ENCODE data around the gene CANT1.
A peak's percentile ranks its signal among the peaks of the same experiment; 100 is the strongest.
"Not testable (repeated sequence)": the region's sequence is repeated elsewhere in the genome, so short reads cannot be mapped to it uniquely, and the experiment has no call there.

CANT1 gene

DNA sequence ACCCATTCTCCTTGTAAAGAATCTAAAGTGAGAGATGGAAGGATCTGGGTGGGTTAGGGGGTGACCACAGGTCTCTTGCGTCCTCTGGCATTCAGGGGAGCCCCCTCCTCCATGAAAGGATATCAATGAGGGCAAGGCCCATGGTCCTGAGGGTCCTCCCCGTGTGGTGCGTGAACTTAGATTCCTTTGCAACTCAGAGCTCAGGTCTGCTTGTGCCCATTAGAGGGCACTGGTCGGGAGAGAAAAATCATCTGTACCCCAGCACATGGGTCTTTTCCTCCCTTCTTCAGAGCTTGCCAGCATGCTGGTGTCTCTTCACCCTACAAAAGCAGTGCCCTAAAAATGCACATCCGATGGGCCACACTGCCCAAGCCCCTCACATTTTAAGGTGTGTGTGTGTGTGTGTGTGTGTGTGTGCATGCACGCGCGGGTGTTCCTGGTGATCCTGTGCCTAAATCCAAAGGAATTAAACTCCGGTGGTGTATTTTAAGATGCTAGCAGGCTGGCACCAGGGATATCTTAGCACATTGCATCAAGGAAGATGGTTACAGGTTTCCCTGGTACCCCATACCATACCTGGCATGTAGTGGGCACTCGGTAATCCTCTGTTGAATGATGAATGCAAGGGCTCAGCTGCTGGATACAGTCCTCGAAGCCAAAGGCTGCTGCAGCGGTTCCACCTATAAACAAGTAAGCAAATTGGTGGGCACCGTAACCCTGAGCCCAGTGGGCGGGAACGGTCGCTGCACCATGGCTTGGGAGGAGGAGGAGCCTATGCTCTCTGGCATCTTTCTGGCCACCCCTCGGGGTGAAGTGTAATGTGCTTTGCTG, 19.1 kb upstream of the CANT1 start:
- H3K27ac ChIP-seq = no peak overlapping the region
- DNase-seq (ENCODE audit: low read depth, low spot score) = no peak

DNA sequence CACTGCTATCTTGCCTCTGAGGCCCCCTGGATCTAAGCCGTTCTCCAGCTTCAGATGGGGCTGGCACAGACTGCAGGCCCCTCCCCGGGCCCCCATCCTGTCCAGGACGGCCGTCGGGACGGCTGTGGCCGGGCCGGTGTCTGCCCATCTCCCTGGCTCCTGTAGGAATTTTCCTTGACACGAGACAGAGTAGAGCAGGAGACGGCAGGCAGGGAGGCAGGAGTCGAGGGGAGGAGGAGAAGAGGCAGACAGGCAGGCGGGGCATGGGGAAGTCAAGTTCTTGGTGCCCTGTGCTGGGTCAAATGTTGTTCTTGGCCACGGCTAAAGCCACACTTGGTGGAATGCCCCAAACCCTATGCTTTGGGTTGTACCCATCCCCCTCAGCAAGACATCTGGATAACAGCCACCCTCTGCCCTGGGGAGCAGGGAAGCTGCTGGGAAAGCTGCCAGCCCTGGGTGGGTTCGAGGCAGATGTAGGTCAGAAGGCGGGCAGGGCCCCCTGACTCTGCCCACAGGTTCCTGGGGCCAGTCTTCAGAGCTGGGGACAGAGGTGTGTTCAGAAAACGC, 18.4 kb upstream of the CANT1 start:
- H3K27ac ChIP-seq = no peak overlapping the region
- no peak for DNase-seq (ENCODE audit: low read depth, low spot score)

DNA sequence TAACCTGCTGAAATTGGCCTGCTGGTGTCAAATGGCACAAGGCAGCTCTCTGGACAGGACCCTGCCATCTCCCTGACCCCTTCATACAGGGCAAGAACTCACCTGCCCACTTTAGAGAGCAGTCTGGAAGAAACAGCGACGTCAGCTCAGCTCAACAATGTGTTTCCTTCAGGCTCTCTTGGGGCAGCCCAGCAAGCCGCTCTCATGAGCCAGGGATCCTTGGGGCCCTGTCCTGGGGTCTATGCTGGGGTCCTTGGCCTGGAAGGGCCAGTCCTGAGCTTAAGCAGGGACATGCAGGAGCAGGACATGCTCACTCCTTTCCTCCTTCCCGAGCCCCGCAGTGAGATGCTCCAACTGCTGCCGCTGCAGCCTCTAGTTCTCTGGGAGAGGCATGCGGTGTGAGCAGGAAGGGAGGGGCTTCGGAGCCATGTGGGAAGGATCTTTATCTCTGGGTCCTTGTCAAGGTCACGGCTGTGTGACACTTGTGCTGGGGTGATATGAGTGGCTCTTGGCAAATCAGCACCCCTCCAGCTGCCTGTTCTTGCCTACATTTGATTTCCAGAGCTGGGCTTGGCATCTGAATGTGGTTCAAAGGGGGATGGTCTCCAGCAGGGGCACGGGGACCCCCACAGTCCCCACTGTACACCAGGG, 17.8 kb upstream of the CANT1 start:
- peak overlapping the region; percentile 65 for H3K27ac ChIP-seq
- DNase-seq (ENCODE audit: low read depth, low spot score) = no peak

DNA sequence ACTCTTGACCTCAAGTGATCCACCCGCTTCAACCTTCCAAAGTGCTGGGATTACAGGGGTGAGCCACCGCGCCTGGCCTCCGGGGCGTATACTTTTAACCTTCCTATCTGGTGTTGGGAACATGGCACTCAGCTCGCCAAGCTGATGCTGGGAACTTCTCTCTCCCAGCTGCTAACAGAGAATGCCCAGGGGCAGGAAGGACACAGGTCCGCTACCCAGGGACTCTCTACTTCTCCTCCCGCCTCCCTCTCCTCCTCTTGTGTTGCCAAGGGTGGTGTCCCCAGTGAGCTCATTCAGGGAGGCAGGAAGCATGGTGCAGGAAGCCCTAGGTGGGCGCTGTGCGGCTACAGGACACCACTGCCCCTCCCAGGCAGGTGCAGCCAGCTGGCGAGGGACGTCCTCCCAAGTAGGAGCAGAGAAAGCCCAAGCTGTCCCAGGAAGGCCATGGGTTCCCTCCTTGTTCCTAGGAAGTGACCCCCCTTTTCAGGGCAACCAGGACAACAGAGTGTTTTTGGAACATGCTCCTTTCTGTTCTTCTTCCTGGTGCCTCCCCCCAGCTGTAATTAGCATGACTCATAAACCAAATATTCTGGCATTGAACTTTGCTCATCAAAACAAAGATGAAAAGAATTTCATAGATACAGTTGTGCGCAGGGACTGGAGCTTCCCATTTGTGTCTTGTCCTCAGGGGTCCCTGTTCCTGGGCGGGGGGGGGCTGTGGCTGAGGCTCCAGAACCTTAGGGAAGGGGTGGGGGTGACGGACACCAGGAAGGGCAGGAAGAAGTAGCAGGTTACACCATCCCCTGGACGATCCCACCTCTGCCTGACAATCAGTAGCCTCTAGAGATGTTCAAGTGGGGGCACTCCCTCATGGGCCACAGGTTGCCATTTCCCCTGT, 17.1 kb upstream of the CANT1 start:
- H3K27ac ChIP-seq = peak overlapping the region; percentile 65

DNA sequence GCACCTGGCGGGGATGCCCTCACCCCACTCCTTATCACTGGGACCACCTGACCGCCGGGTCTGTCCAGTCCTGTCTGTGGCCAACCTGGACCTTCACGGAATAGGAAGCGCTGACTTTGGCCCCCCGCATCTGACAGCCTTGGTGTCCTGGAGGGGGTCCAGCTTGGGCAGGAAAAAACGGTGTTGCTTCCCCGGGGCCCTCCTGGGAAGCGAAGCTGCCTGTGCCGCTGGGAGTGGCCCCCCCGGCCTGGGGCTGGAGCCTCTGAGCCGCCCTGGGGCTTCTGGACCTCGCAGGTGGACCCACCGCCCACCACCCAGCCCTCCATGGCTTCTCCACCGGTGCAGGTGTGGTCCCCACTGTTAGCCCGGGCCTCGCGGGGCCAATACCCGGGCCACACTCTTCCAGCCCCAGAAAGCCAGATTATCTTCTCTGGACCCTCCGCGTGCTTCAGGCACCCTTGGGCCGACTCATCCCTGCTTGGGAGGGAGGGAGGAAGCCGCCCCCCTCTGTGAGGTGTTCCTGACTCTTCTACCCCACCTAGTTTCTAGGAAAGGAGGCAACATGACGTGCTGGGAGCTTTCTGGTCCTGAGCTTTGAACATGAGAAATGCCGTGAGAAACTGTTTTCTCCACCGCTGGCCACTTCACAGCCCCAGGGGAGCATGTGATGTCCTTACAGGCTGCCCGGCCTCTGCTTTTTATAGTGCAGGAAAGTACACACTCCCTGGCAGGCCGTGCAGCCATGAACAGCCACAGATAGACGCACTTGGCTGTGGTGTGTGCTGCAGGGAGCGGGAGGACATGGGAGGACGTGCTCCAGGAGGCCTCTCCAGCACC, 15.6 kb upstream of the CANT1 start:
- DNase-seq (ENCODE audit: low read depth, low spot score) = no peak
- peak overlapping the region; percentile 65 for H3K27ac ChIP-seq

More for the DNA sequence above, 17.1 kb upstream of the CANT1 start:
- no peak for DNase-seq (ENCODE audit: low read depth, low spot score)

DNA sequence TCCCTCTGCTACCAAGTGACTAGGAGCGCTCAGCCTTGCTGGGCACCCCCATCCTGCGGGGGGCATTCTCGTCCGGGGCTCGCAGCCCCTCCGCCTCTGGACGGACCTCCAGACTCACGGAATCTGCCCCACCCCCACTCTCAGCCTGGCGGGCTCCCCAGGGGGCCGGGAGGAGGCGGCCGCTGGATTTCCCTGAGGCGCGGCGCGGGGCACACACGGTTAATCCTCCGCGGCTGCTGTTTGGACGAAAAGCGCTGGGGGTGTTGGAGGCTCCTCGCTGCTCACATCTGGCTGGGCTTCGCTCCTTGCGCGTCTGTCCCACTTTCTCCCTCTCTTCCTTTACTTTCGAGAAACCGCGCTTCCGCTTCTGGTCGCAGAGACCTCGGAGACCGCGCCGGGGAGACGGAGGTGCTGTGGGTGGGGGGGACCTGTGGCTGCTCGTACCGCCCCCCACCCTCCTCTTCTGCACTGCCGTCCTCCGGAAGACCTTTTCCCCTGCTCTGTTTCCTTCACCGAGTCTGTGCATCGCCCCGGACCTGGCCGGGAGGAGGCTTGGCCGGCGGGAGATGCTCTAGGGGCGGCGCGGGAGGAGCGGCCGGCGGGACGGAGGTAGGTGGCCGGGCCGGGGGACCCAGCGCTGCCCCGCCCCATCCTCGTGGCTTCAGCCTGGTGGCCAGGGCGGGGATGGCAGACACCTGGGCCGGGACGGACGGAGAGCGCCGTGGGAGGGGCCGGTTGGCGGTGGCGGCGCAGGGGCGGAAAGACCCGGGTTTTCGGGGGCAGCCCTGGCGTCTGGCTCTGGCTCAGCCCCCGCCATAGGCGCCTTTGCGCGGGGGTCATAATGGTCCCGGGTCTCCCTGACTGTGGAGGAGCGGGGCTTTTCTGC, 14.6 kb upstream of the CANT1 start, which contains the start of gene C1QTNF1:
TSS of gene C1QTNF1 (plus strand) at position 284 of the 886 bp plus-strand sequence. CDS start 19,800 bp downstream, outside the sequence.
- H3K27ac ChIP-seq = peak within 1 kb of the TSS; percentile 65
- DNase-seq (ENCODE audit: low read depth, low spot score) = no peak

DNA sequence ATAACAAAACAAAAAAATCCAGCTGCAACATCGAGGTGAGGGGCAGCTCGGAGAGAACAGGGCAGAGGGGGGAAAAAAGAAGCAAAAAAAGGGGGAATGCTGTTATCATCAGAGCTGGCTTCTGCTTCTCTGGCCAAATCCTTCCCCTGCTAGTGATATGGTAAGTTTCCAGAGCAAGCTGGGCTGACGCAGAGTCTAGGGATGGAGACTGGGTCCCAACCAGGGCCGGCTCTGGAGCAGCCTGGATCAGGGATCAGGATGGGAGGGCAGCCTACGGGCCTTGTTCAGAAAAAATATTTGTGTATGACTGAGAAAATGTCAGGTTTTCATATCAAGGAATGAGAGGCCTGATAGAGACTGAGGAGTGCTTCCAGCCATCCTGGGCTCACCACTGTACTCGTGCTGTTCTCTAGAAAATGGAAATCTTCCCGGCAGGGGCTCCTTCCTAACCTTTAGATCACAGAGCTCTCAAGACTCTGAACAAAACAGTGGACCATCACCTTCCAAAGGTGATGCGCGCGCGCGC, 13.7 kb upstream of the CANT1 start:
- DNase-seq (ENCODE audit: low read depth, low spot score) = no peak
- no peak overlapping the region for H3K27ac ChIP-seq

DNA sequence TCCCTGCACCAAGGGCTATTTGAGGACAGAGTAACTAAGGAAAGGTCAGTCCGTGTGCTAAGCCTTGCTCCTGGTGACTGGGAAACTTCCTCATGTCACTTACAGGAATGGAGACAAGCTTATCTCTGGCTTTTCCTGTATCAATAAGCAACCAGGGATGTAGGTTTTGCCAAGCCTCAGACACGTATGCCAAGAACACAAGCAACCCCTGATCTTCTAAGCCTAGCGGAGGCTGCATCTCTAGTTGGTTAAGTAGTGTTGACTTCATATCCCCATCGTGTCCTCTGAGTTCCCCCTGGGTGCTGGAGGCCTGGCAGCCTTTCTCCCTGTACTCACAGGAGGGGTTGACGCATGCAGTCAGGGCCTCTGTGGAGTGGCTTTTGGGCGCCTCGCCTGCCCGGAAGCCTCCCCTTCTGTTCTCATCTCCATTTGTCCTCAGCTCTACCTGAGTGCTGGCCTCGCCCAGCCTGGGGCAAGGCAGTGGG, 13.0 kb upstream of the CANT1 start:
- no peak overlapping the region for H3K27ac ChIP-seq
- DNase-seq (ENCODE audit: low read depth, low spot score) = no peak

DNA sequence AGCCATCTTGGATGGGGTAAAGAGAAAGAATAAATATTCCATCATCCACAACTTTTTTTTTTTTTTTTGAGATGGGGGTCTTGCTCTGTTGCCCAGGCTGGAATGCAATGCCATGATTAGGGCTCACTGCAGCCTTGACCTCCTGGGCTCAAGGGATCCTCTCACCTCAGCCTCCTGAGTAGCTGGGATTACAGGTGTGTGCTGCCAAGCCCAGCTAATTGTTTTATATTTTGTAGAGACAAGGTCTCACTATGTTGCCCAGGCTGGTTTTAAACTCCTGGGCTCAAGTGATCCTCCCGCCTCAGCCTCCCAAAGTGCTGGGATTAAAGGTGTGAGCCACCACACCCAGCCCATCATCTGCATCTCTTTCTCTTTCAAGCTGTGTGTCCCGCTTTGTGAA, 12.4 kb upstream of the CANT1 start:
- not testable (repeated sequence) for H3K27ac ChIP-seq; DNase-seq (ENCODE audit: low read depth, low spot score)

DNA sequence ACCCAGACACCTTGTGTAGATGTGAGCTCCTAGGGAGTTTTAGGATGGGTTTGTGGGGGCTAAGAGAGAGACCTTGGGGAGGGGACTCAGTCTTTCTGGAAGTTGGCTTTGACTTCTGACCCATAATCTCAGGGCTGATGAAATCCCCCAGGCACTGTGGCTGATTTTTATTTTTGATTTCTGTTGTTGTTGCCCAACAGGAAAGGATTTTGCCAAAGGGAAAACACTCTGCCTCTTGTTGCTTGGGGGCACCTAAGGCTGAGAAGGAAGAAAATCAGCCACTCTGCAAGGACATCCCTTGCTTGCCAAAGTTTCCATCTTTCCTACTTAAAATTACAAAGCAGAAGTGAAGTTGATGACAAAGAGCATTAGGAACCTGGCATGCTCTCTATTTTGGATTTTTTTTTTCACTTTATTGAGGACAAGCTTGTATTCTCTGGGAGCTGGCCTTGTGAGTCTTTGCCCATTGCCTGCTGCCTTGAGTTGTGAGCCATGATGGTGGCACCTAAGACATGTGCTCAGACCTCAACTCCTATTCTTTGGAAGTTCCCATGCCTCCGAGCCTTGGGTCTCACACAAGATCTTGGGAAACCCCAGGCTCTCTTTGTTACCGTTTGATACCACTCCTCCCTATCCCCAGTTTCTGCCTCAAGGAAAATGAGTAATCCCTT, 11.2 kb upstream of the CANT1 start:
- H3K27ac ChIP-seq = no peak overlapping the region
- DNase-seq (ENCODE audit: low read depth, low spot score) = no peak

DNA sequence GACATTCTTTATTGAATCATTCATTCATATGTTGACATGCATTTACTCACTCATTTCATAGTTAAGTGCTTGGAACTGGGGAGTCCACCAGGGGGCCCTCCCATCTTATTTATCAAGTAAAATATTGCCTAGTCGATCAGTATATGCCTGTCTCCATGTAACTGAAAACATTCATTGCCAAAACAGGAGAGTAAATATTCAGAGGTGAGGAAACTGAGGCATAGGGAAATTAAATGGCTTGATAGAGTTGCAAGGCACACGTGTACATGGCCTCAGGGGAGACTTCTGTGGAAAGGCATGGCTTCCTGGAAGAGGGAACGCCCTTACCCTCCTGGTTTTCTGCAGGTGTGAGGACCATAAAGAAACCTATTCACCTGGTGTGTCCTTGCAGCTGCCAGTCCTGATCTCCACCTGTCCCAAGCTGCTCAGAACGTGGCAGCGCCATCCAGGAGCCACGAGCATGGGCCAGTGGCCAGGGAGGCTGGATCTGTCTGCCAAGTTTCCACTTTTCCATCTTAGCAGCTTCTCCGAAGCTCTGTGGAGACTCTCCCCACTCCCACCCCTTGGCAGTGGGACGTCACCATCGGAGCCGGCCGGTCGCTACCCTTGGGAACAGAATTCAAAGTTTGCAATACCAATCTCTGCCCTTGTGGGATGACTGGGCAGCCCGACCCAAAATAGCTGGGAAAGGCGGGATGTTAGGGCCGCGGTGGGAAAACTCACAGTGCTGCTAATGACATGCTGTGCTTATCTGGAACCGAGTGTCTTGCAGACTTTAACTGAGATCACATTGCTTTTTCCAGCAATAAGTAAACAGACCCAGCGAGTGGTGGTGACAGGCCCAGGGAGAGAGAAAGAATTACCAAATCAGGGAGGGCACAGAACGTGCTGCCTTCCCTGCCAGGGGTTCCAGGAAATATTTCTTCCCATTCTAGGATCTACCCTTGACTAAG, 10.3 kb upstream of the CANT1 start:
- DNase-seq (ENCODE audit: low read depth, low spot score) = no peak

DNA sequence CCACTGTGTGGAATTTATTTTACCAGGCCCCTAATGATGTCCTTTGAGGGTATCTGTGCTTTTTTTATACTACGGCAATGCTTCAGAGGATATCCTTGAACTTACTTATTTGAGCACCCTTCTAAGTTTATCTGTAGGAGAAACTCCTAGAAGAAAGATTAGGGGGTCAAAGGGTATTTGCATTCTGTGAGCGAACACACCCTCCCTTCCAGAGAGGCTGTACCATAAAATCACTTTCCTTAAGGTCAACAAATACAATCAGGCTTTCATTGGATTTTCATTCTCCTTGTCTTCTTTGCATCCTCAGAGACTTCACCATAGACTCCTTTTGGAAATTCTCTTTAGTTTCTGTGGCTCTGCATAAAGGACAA, 9.7 kb upstream of the CANT1 start:
- DNase-seq (ENCODE audit: low read depth, low spot score) = no peak
- H3K27ac ChIP-seq = no peak overlapping the region

More for the DNA sequence above, 10.3 kb upstream of the CANT1 start:
- H3K27ac ChIP-seq = no peak overlapping the region

DNA sequence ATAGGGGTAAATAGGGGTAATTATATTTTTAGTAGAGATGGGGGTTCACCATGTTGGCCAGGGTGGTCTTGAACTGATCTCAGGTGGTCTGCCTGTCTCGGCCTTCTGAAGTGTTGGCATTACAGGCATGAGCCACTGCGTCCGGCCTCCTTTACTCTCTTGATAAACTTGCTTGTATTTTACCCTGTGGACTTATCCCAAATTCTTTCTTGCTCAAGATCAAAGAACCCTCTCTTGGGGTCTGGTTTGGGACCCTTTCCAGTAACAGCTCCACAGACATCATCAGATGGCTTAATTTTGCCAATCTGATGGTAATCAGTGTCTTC, 8.8 kb upstream of the CANT1 start:
- DNase-seq (ENCODE audit: low read depth, low spot score) = no peak
- H3K27ac ChIP-seq = no peak overlapping the region

DNA sequence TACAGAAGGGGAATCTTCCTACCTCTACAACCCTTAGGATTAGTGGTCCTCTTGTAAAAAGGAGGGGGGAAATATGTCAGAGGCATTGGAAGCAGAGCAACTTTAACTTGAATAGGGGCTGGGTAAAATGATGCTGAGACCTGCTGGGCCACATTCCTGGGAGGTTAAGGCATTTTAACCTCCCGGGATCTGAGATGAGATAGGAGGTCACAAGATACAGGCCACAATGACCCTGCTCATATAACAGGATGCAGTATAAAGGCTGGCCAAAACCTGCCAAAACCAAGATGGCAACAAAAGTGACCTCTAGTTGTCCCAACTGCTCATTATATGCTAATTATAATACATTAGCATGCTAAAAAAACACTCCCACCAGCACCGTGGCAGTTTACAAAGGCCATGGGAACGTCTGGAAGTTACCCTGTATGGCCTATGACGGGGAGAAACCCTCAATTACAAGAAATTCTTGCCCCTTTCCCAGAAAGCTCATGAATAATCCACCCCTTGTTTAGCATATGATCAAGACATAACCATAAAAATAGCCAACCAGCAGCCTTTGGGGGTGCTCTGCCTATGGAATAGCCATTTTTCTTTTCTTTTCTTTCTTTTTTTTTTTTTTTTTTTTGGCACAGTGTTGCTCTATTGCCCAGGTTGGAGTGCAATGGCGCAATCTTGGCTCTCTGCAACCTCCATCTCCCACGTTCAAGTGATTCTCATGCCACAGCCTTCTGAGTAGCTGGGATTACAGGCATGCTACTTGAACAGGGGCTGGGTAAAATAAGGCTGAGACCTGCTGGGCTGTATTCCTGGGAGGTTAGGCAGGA, 8.2 kb upstream of the CANT1 start:
- no peak for DNase-seq (ENCODE audit: low read depth, low spot score)
- H3K27ac ChIP-seq = peak overlapping the region; percentile 7

DNA sequence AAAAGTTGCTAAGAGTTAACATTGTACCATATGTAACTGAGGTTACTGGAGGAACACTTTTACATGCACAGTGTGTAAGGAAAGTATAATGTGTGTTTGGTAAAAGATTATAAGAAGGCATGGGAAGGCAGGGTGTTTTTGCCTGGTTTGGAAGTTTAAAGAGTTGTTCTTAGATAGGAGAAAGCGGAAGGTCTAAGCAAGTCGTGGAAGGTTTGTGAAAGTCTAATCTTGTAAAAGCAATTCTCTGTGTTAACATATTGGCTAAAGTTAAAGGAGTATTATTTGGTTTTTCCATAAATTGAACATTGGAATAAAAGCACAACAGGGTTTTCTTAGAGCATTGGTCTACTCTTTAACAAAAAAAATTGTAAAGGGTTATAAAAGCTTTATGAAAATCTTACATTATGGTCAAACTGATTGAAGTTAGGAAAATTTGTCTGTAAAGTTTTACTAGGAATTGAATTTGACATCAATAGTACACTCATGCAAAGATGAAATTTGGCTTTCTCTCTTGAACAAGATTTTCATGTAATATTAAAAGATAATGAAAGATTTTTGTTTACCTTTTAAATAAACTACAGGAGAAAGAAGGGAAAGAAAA, 4.7 kb upstream of the CANT1 start:
- no peak overlapping the region for H3K27ac ChIP-seq
- DNase-seq (ENCODE audit: low read depth, low spot score) = no peak
